Middle frontal gyrus (tissue), 1 donor: ENCODE measurements around the gene OR7G2.
"Not testable (repeated sequence)": the region's sequence is repeated elsewhere in the genome, so short reads cannot be mapped to it uniquely, and the experiment has no call there.

ENCODE experiments used
- DNase-seq: peaks from one replicate; pipeline ENCODE4 v3.0.0-alpha.2; 2015; ENCODE audit warnings: low spot score; ENCODE audit errors: extremely low spot score

Gene OR7G2

DNA sequence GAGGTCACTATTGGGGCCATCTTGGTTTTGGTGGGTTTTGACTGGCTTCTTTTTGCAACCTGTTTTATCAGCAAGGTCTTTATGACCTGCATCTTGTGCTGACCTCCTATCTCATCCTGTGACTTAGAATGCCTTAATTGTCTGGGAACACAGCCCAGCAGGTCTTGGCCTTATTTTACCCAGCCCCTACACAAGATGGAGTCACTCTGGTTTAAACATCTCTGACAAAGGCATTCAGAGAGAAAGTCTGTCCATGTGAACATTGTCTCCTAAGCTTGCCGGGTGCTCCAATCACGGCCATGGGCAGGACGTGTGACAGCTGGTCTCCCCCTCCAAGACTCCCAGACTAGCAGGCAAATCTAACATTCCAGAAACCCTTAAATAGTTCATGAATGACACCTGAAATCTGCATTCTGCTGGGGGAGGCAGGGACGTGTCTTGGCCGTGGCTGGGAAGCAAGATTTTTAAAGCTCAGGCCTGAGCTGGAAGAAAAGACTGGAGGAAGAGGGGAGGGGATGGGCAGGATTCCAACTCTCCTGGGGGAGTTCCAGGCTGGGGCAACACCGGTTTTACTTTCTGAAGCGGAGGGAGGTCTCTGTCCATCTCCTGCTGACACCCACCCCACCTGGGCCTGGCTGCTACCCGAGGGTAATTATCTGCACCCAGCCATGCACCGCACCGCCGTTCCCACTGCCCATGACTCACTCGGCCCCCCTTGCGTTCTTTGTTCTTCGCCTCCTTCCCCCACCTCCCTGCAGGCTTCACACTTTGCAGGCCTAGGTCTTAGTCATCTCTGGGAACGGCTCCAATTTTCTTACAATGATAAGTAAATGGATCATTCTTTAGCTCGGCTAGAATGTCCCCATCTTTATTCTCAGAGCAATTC is 32.0 kb downstream of the OR7G2 start:
- peak; percentile 13 for DNase-seq

GRCh38 chr19:9073806-9074205 is 33.5 kb downstream of the OR7G2 start:
- no peak for DNase-seq

- not testable (repeated sequence) for DNase-seq
These were observed 35.6 kb downstream of the OR7G2 start for GRCh38 chr19:9071720-9072119.

GRCh38 chr19:9070066-9070465 is 37.2 kb downstream of the OR7G2 start:
- DNase-seq: no peak

DNA sequence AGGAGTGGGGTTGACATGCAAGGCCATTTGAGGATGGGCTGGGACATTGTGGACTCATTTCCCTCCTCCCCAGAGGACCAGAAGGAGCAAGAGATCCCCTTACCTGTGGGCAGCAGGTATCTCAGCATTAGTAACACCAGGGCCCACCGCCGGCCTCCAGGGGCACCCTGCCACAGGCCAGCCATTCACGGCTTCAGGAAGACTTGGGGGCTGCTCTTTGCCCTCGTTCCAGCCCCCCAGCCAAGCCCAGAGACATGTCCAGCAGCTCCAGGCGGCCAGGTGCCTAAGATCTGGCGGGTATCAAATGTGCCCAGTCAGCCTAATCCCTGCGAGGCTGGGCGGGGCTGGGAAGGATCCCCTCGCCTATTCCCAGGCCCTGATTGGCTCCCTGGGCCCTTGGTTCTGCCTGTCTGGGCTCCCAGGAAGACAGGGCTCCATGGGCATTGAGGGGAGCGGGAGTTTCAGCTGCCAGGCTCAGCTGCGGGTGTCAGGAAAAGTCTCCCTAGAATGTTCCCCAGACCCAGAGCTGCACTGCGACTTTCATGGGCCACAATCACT is 41.7 kb downstream of the OR7G2 start:
- no peak for DNase-seq

- DNase-seq: no peak
These were observed 45.4 kb downstream of the OR7G2 start for GRCh38 chr19:9061879-9062278.

GRCh38 chr19:9060564-9061340 is 46.5 kb downstream of the OR7G2 start:
- DNase-seq: no peak

DNA sequence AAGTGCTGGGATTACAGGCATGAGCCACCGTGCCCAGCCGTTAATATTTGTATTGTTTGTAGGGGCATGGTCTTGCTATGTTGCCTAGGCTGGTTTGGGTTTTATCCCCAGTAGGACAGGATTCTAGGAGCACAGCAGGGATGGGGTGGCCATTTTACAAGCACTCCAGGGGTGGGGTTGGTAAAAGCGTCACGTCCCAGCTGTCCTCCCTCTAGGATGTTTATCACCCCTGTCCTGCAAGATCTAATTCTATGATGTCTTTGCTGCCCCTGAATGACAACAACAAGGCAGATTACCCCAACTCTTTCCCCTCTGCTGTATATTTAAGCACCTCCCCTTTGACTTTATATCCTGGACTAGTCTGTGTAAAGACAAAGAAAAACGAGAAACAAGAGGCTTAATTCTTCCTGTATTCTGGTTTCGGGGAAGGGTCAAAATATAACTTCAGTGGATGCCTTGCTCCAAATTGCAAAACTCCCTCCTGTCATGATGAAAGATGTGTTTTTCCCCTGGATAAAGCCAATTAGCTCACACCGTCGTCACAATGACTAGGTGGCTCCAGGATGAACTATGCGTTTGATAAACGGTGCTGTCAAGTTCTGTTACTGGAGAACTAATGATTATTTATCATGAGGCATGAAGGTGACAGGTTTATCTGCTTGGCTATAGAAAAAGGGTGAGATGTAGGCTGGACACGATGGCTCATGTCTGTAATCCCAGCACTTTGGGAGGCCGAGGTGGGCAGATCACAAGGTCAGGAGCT is 48.2 kb downstream of the OR7G2 start:
- no peak for DNase-seq

GRCh38 chr19:9057505-9058258 is 49.6 kb downstream of the OR7G2 start:
- no peak for DNase-seq

DNA sequence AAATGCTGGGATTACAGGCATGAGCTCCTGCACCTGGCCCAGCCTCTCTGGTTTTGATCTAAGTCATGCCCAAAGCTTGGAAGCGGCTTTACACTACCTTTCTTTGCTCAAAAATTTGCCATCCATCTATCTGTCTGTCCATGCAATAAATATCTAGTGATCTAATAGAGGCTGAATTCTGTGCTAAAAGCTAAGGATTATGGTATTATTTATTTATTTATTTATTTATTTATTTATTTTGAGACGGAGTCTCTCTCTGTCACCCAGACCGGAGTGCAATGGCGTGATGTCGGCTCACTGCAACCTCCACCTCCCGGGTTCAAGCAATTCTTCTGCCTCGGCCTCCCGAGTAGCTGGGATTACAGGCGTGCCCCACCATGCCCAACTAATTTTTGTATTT is 51.1 kb downstream of the OR7G2 start:
- DNase-seq: not testable (repeated sequence)

- no peak for DNase-seq
These were observed 52.5 kb downstream of the OR7G2 start for GRCh38 chr19:9054765-9055164.

DNA sequence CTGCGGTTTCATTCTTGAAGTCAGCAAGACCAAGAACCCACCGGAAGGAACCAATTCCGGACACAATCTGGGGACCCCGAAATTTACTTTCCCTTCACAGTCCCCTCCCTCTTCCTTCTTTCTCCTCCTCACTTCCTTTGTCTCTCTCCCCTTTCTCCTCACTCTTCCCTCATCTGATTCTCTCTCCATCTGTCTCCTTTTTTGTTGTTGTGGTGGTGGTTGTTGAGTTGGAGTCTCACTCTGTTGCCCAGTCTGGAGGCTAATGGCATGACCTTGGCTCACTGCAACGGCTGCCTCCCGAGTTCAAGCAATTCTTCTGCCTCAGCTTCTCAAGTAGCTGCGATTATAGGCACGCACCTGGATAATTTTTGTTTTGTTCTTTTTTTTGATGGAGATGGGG is 53.1 kb downstream of the OR7G2 start:
- no peak for DNase-seq

- DNase-seq: not testable (repeated sequence)
These were observed 53.6 kb downstream of the OR7G2 start for GRCh38 chr19:9053674-9054073.

DNA sequence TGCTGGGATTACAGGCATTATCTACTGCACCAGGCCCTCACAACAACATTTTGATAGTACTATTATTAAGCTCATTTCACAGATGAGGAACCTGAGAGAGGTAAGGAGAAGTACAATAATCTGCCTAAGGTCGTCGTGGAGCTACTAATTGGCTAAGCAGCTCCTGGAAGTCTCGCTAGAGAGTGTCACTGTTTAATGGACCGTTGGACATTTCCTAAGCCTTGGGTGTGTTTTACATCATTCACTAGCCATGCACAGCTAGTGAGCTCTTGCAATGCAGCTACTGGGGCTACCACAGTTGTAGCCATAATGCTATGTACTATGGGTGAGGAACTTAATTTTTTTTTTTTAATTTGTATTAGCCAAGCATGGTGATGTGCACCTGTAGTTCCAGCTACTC is 54.4 kb downstream of the OR7G2 start:
- no peak for DNase-seq
